Effector memory CD4-positive, alpha-beta T cell (primary cell): ENCODE measurements around the gene CCDC77.
"Not testable (repeated sequence)": the region's sequence is repeated elsewhere in the genome, so short reads cannot be mapped to it uniquely, and the experiment has no call there.

ENCODE experiments used
- DNase-seq, 3 donors: peaks; one replicate each; pipeline ENCODE4 v3.0.0-alpha.2; 2020
- H3K27ac ChIP-seq: 2 replicates; pipeline ENCODE4 v1.7.0; 2013; ENCODE audit warnings: mild to moderate bottlenecking, low read length, moderate library complexity; ENCODE audit not compliant: insufficient read depth, poor library complexity, severe bottlenecking
- H3K27me3 ChIP-seq: replicated peaks from 2 replicates; pipeline ENCODE4 v1.7.0; 2013; ENCODE audit warnings: mild to moderate bottlenecking, low read length; ENCODE audit not compliant: insufficient read depth, control insufficient read depth, poor library complexity, severe bottlenecking
- H3K36me3 ChIP-seq: 2 replicates; pipeline ENCODE4 v1.7.0; 2013; ENCODE audit warnings: mild to moderate bottlenecking, low read length, moderate library complexity; ENCODE audit not compliant: control insufficient read depth, insufficient read depth
- H3K4me1 ChIP-seq: 2 replicates; pipeline ENCODE4 v1.7.0; 2013; ENCODE audit warnings: low read length, mild to moderate bottlenecking; ENCODE audit not compliant: control insufficient read depth, insufficient read depth, poor library complexity, severe bottlenecking
- H3K4me3 ChIP-seq: 2 replicates; pipeline ENCODE4 v1.7.0; 2013; ENCODE audit warnings: low read length, low read depth, mild to moderate bottlenecking; ENCODE audit not compliant: insufficient read depth, poor library complexity, severe bottlenecking
- H3K9me3 ChIP-seq: 2 replicates; pipeline ENCODE4 v1.7.0; 2013; ENCODE audit warnings: mild to moderate bottlenecking, low read length, moderate library complexity; ENCODE audit not compliant: control insufficient read depth
- total RNA-seq, 3 donors: gene quantifications; one replicate each; lab custom pipeline; 2026; lab: John Stamatoyannopoulos, UW

CCDC77 gene
- total RNA-seq = 5.0 to 6.6 (median 6.4) reads per million in 3 donors

GRCh38 chr12:401235-402028, at the start of gene CCDC77:
CCDC77 (plus strand) TSS chr12:401644; CDS start chr12:409384, 7,740 bp downstream.
- H3K4me1 ChIP-seq = peaks cover 3% of the 10 kb centered on the region
- peak; percentile 80 to 90 (median 86) for DNase-seq
- H3K36me3 ChIP-seq = no peaks in the 10 kb centered on the region
- no peaks in the 10 kb centered on the region for H3K27me3 ChIP-seq
- peak within 1 kb of the TSS; percentile 55 for H3K27ac ChIP-seq
- H3K9me3 ChIP-seq = no peaks in the 10 kb centered on the region
- H3K4me3 ChIP-seq = peak within 1 kb of the TSS; percentile 90

DNA sequence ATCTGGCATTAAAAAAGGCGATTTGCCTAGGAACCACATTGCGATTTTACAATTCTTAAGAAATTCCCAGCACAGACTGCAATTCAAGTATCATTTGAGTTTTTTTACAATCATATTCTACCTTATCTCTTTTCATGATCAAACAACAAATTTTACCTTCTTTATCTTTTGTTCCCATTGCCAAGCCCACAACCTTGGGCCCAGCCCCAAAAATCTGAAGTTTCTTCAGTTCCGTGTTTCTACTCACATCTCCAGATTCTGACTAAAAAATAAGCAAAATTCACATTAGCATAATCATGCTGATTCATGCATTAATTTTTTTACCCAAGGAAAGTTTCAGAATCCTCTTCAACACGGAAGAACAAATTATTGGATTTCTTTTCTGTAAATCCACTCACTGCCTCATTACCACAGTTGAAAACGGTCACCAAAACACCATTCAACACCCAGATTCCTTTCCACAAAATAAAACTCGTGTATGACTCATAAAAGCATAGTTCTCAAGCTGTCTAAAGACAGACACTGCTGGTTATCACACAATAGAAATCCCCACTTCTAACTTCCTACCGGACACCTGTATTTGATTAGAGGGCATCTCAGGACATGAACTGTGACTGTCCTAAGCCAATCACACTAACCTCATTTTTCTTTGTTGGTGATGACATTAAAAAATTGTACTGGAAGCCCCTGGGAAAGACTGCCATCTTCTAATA, 45.0 kb upstream of the CCDC77 start:
- H3K4me3 ChIP-seq = no peak overlapping the region
- DNase-seq = no peak
- peaks cover 71% of the 10 kb centered on the region for H3K36me3 ChIP-seq

GRCh38 chr12:359091-359490, 42.4 kb upstream of the CCDC77 start:
- Histone ChIP-seq H3K9me3 (no peaks in the 10 kb centered on the region), H3K36me3 (peaks cover 62% of the 10 kb centered on the region), H3K27ac (no peak overlapping the region), H3K4me3 (no peak overlapping the region), H3K27me3 (no peaks in the 10 kb centered on the region), H3K4me1 (no peaks in the 10 kb centered on the region)
- DNase-seq = no peak

More for the DNA sequence above, 45.0 kb upstream of the CCDC77 start:
- no peaks in the 10 kb centered on the region for H3K4me1 ChIP-seq
- no peak overlapping the region for H3K27ac ChIP-seq
- no peaks in the 10 kb centered on the region for H3K27me3 ChIP-seq
- H3K9me3 ChIP-seq = no peaks in the 10 kb centered on the region

DNA sequence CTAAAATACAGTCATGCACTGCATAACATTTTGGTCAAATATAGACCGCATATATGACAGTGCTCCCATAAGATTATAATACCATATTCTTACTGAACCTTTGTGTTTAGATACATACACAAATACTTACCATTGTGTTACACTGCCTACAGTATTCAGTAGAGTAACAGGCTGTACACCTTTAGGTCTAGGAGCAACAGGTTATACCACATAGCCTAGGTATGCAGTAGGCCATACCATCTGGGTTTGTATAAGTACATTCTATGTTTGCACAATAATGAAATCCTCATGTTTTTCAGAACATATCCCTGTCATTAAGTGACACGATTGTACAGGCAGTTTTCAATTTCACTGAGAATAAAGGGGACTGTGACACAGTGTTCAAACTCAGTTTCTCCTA, 34.6 kb upstream of the CCDC77 start:
- no peaks in the 10 kb centered on the region for H3K27me3 ChIP-seq
- H3K36me3 ChIP-seq = peaks cover 53% of the 10 kb centered on the region

DNA sequence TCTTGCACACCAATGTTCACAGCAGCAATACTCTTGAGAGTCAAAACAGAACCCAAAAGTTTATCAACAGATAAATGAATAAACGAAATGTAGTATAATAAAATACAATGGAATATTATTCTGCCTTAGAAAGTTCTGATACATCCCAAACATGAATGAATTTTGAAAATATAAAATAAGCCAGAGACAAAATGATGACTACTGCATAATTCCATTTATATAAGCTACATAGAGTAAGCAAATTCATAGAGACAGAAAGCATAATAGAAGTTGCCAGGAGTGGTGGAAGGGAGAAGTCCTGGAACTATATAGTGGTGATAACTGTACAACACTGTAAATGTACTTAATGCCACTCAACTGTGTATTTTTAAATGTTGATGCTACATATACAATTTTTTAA, 33.5 kb upstream of the CCDC77 start:
- Histone ChIP-seq H3K4me3 (no peak overlapping the region), H3K9me3 (no peaks in the 10 kb centered on the region), H3K27ac (no peak overlapping the region), H3K4me1 (no peaks in the 10 kb centered on the region), H3K36me3 (peaks cover 42% of the 10 kb centered on the region), H3K27me3 (no peaks in the 10 kb centered on the region)
- DNase-seq = no peak

More for the DNA sequence above, 34.6 kb upstream of the CCDC77 start:
- no peak for DNase-seq
- Histone ChIP-seq H3K4me3 (no peak overlapping the region), H3K27ac (no peak overlapping the region), H3K9me3 (no peaks in the 10 kb centered on the region), H3K4me1 (no peaks in the 10 kb centered on the region)

DNA sequence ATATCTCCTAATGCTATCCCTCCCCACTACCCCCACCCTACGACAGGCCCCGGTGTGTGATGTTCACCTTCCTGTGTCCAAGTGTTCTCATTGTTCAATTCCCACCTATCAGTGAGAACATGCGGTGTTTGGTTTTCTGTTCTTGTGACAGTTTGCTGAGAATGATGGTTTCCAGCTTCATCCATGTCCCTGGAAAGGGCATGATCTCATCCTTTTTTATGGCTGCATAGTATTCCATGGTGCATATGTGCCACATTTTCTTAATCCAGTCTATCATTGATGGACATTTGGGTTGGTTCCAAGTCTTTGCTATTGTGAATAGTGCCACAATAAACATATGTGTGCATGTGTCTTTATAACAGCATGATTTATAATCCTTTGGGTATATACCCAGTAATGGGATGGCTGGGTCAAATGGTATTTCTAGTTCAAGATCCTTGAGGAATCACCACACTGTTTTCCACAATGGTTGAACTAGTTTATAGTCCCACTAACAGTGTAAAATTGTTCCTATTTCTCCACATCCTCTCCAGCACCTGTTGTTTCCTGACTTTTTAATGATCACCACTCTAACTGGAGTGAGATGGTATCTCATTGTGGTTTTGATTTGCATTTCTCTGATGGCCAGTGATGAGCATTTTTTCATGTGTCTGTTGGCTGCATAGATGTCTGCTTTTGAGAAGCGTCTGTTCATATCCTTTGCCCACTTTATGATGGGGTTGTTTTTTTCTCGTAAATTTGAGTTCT, 30.5 kb upstream of the CCDC77 start:
- not testable (repeated sequence) for DNase-seq, H3K27ac ChIP-seq, H3K4me3 ChIP-seq, H3K9me3 ChIP-seq, H3K27me3 ChIP-seq, H3K4me1 ChIP-seq
- peaks cover 26% of the 10 kb centered on the region for H3K36me3 ChIP-seq

GRCh38 chr12:386651-387050, 14.8 kb upstream of the CCDC77 start:
- Histone ChIP-seq H3K9me3 (no peaks in the 10 kb centered on the region), H3K4me3 (peak overlapping the region; percentile 12), H3K36me3 (peaks cover 29% of the 10 kb centered on the region), H3K4me1 (peaks cover 15% of the 10 kb centered on the region), H3K27me3 (no peaks in the 10 kb centered on the region), H3K27ac (no peak overlapping the region)
- no peak for DNase-seq

DNA sequence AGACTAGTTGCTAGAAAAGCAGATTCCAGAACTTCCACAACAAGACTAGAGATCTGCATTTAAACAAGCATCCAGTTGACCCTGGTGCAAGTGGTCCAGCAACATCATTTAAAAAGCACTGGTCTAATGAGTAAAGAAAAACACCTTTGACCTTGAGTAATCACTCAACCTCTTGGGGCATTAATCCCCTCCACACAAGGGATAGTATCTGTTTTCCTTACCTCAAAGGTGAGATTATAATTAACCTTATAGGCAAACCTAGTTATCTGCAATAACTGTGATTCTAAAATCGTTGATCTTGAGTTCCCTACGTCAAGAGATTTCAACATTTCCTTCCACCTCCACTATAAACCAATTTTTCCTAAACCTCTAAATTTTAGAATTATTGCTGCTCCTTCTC, 13.4 kb upstream of the CCDC77 start:
- H3K36me3 ChIP-seq = peaks cover 17% of the 10 kb centered on the region
- no peaks in the 10 kb centered on the region for H3K27me3 ChIP-seq
- peak overlapping the region; percentile 97 for H3K4me3 ChIP-seq
- H3K9me3 ChIP-seq = no peaks in the 10 kb centered on the region
- peak overlapping the region; percentile 94 for H3K27ac ChIP-seq
- no peak for DNase-seq
- H3K4me1 ChIP-seq = peaks cover 15% of the 10 kb centered on the region

DNA sequence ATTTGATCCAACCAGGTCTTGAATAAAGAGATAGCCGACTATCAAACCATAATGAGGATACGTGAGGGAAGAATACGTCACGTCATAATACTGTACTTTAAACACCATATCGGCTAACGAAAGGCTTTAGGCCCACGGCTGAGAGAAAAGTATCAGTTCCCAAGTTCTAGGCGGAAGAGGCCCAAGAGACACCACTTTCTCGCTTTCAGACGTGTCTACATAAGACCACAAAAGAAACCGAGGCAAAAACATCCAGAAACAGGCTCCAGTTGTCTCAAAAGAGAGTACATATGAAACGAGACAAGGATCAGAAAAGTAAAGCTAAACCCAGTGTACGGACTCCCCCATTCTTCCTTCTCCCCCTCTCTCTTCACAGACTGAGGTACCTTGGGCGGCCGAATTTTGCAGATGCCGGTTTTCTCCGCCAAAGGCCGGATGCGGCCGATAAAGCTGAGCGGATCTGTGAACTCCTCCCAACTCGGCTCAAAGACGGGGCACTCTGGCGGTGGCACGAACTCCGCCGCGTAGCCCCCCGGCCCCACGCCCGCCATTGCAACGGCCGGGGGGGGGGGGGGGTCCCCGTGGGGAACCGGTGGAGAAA, 12.8 kb upstream of the CCDC77 start:
- Histone ChIP-seq H3K9me3 (no peaks in the 10 kb centered on the region), H3K36me3 (peaks cover 11% of the 10 kb centered on the region), H3K4me1 (peaks cover 15% of the 10 kb centered on the region), H3K27ac (peak overlapping the region; percentile 94), H3K27me3 (no peaks in the 10 kb centered on the region), H3K4me3 (peak overlapping the region; percentile 97)
- DNase-seq = peak; percentile 31 to 45 (median 42)
